ENCODE measurements around the gene NKTR. TPM values are rescaled to one million over a fixed set of nuclear protein-coding genes. Genes with fewer than 3 reads are reported as not detected.

NKTR gene
- total RNA-seq, 1 donor: 80.3 TPM

Other genes with a start within 250 kb of the NKTR start
- not detected in 2 replicates for gene LYZL4, start 190.1 kb upstream of the NKTR start, total RNA-seq
- not detected in 2 replicates for gene VIPR1, start 98.0 kb upstream of the NKTR start, total RNA-seq
- 60.1 and 62.2 TPM in 2 replicates for gene SEC22C, start 18.7 kb upstream of the NKTR start, total RNA-seq
- 11.6 and 12.7 TPM in 2 replicates for gene SS18L2, start 9.8 kb upstream of the NKTR start, total RNA-seq
- 39.2 and 41.3 TPM in 2 replicates for gene ZBTB47, start 53.0 kb downstream of the NKTR start, total RNA-seq
- not detected in 2 replicates for gene KLHL40, start 84.9 kb downstream of the NKTR start, total RNA-seq
- gene HHATL, start 102.1 kb downstream of the NKTR start, total RNA-seq: not detected in 2 replicates
- 0.72 and 0.88 TPM in 2 replicates for gene CCDC13, start 172.6 kb downstream of the NKTR start, total RNA-seq
- gene HIGD1A, start 203.8 kb downstream of the NKTR start, total RNA-seq: 86.6 and 88.3 TPM in 2 replicates
- under 0.01 TPM in 1 of 2 replicates, not detected in the other for gene ACKR2, start 208.8 kb downstream of the NKTR start, total RNA-seq